DMS53 (cell line): Measurements from ENCODE around the gene TMEM89.

Source experiments
- DNase-seq: peaks from one replicate; lab custom pipeline; 2025; lab: John Stamatoyannopoulos, UW

The TMEM89 gene

GRCh38 chr3:48612309-48612708, 9.3 kb downstream of the TMEM89 start:
- no peak for DNase-seq

GRCh38 chr3:48609088-48610005, 12.2 kb downstream of the TMEM89 start, which contains the start of gene UQCRC1:
Gene UQCRC1, minus strand, starts transcription at chr3:48609646. Its CDS starts 26 bp downstream, at chr3:48609620.
- peak; percentile 85 for DNase-seq

- DNase-seq: peak; percentile 13
Measured at GRCh38 chr3:48607519-48607918, 14.1 kb downstream of the TMEM89 start.

- DNase-seq: no peak
Measured at GRCh38 chr3:48601622-48601994, 20.0 kb downstream of the TMEM89 start.

- no peak for DNase-seq
Measured at GRCh38 chr3:48600711-48601621, 20.6 kb downstream of the TMEM89 start.

- no peak for DNase-seq
Measured at GRCh38 chr3:48599509-48600285, 21.9 kb downstream of the TMEM89 start.

- DNase-seq: no peak
Measured at GRCh38 chr3:48599077-48599501, 22.5 kb downstream of the TMEM89 start.

GRCh38 chr3:48598323-48599076, 23.1 kb downstream of the TMEM89 start:
- DNase-seq: no peak

- DNase-seq: no peak
Measured at GRCh38 chr3:48597408-48597800, 24.2 kb downstream of the TMEM89 start.

GRCh38 chr3:48596676-48597407, 24.7 kb downstream of the TMEM89 start:
- DNase-seq: no peak

- DNase-seq: no peak
Measured at GRCh38 chr3:48596157-48596556, 25.4 kb downstream of the TMEM89 start.

GRCh38 chr3:48595526-48596121, 25.9 kb downstream of the TMEM89 start:
- peak; percentile 24 for DNase-seq

- DNase-seq: peak; percentile 24
Measured at GRCh38 chr3:48595075-48595525, 26.5 kb downstream of the TMEM89 start, which contains the start of gene COL7A1. Gene COL7A1, minus strand, starts transcription at chr3:48595329. Its CDS starts 170 bp downstream, at chr3:48595159.

GRCh38 chr3:48594417-48595049, 27.0 kb downstream of the TMEM89 start:
- peak; percentile 55 for DNase-seq

GRCh38 chr3:48593337-48593736, 28.2 kb downstream of the TMEM89 start:
- no peak for DNase-seq

GRCh38 chr3:48592519-48593087, 29.0 kb downstream of the TMEM89 start:
- DNase-seq: no peak

GRCh38 chr3:48591886-48592518, 29.6 kb downstream of the TMEM89 start:
- DNase-seq: no peak

- DNase-seq: no peak
Measured at GRCh38 chr3:48591436-48591835, 30.1 kb downstream of the TMEM89 start.
